Testis (tissue), 3 donors: ENCODE data around the gene GPC6. TPM values are rescaled to one million over a fixed set of nuclear protein-coding genes. Genes with fewer than 3 reads are reported as not detected.

Source experiments
- DNase-seq: peaks from one replicate; pipeline ENCODE4 v3.0.0-alpha.2; 2019
- H3K27ac ChIP-seq, 2 donors: fragments of 200-600 bp; sonication (generic); one replicate each; pipeline ENCODE4 v1.5.1; 2019
- H3K27me3 ChIP-seq: fragments of 200-600 bp; sonication (generic); one replicate; pipeline ENCODE4 v1.5.1; 2019
- H3K36me3 ChIP-seq: fragments of 200-600 bp; sonication (generic); one replicate; pipeline ENCODE4 v1.5.1; 2017; ENCODE audit warnings: low read depth; ENCODE audit errors: missing control alignments
- H3K4me1 ChIP-seq: fragments of 200-600 bp; sonication (generic); one replicate; pipeline ENCODE4 v1.5.1; 2019
- H3K4me3 ChIP-seq, 2 donors: fragments of 200-600 bp; sonication (generic); one replicate each; pipeline ENCODE4 v1.5.1; 2017 to 2019
- H3K9me3 ChIP-seq: fragments of 200-600 bp; sonication (generic); one replicate; pipeline ENCODE4 v1.5.1; 2017
- CTCF ChIP-seq, 3 experiments: fragments of 450-650 bp in 2 of 3; fragments of 200-600 bp in 1 of 3; sonication (generic) in 1 of 3; IDR thresholded peaks; one replicate each; pipeline ENCODE4 v1.5.1; 2016 to 2019; ENCODE audit warnings: antibody characterized with exemption in 3 of 3, mild to moderate bottlenecking in 2 of 3, moderate library complexity in 1 of 3
- POLR2A ChIP-seq: fragments of 450-650 bp; IDR thresholded peaks from one replicate; pipeline ENCODE4 v1.6.1; 2017; ENCODE audit warnings: antibody characterized with exemption, mild to moderate bottlenecking, moderate library complexity
- WGBS, 2 donors: methylation state at CpG; one replicate each; pipeline ENCODE4 v1.1.5; 2018; 5-methylcytosine and 5-hydroxymethylcytosine counted together
- intact Hi-C: fragments of 100-400 bp; cut with DNase I; formaldehyde crosslinking; loops from one replicate; pipeline ENCODE4 v1.15.1; 2023; ENCODE audit warnings: low total_unique reads
- polyA plus RNA-seq: library from polyadenylated mRNA; stranded (reverse); fragments of 350-450 nt; fragmentation: Illumina TruSeq; extraction: RNeasy Lipid Tissue Mini Kit (QIAGEN cat#74804); gene quantifications from one replicate; pipeline ENCODE4 v1.2.3, GENCODE V29; 2014; ENCODE audit warnings: low read depth, low replicate concordance; ENCODE audit not compliant: insufficient read depth
- total RNA-seq, 2 donors: library from RNA; depleted of rRNA; stranded (reverse); fragments of >200 nt; gene quantifications; one replicate each; pipeline ENCODE4 v1.2.3, GENCODE V29; 2016

Gene GPC6
- total and polyA plus RNA-seq, 3 donors from 2014 or later = 2.2 to 6.9 (median 4.3) TPM

- Histone ChIP-seq H3K4me1 (no peaks in the 10 kb centered on the region), H3K36me3 (no peaks in the 10 kb centered on the region), H3K27me3 (no peaks in the 10 kb centered on the region), H3K27ac (no peak overlapping the region), H3K9me3 (no peaks in the 10 kb centered on the region), H3K4me3 (no peak overlapping the region)
- TF ChIP-seq POLR2A (no peak), CTCF (IDR thresholded peaks at IDR 0.05) (no peak)
- intact Hi-C loops = no loop called here
- no peak for DNase-seq
Measured at GRCh38 chr13:94236872-94237271, 1010.3 kb downstream of the GPC6 start.

- H3K27ac ChIP-seq = no peak overlapping the region
Measured at GRCh38 chr13:94239135-94239534, 1012.5 kb downstream of the GPC6 start.

GRCh38 chr13:94242554-94242953, 1015.9 kb downstream of the GPC6 start:
- DNase-seq = no peak
- H3K4me3 ChIP-seq = no peak overlapping the region
- no peaks in the 10 kb centered on the region for H3K27me3 ChIP-seq
- no peaks in the 10 kb centered on the region for H3K9me3 ChIP-seq
- H3K36me3 ChIP-seq = no peaks in the 10 kb centered on the region
- H3K27ac ChIP-seq = no peak overlapping the region
- H3K4me1 ChIP-seq = no peaks in the 10 kb centered on the region
- intact Hi-C loops = no loop called here
- no peak for TF ChIP-seq CTCF (IDR thresholded peaks at IDR 0.05)
- TF ChIP-seq POLR2A = no peak

More at GRCh38 chr13:94239135-94239534, 1012.5 kb downstream of the GPC6 start:
- Histone ChIP-seq H3K27me3 (no peaks in the 10 kb centered on the region), H3K9me3 (no peaks in the 10 kb centered on the region), H3K36me3 (no peaks in the 10 kb centered on the region), H3K4me1 (no peaks in the 10 kb centered on the region), H3K4me3 (no peak overlapping the region)
- no peak for DNase-seq
- TF ChIP-seq POLR2A = no peak
- TF ChIP-seq CTCF (IDR thresholded peaks at IDR 0.05) = no peak
- WGBS, 2 donors = 67 to 68% methylated on average over 3 of the region's 3 CpGs
- intact Hi-C loops = no loop called here

GRCh38 chr13:94243551-94243950, 1016.9 kb downstream of the GPC6 start:
- no peaks in the 10 kb centered on the region for H3K27me3 ChIP-seq
- H3K4me1 ChIP-seq = no peaks in the 10 kb centered on the region
- TF ChIP-seq POLR2A (no peak), CTCF (IDR thresholded peaks at IDR 0.05) (no peak)
- no peak overlapping the region for H3K27ac ChIP-seq
- H3K4me3 ChIP-seq = no peak overlapping the region
- no peaks in the 10 kb centered on the region for H3K9me3 ChIP-seq
- DNase-seq = no peak
- H3K36me3 ChIP-seq = no peaks in the 10 kb centered on the region
- intact Hi-C loops = no loop called here

- H3K36me3 ChIP-seq = no peaks in the 10 kb centered on the region
- TF ChIP-seq POLR2A (no peak), CTCF (IDR thresholded peaks at IDR 0.05) (no peak)
- 70 to 82% methylated on average over 1 of the region's 1 CpG for WGBS, 2 donors
Measured at GRCh38 chr13:94246495-94246894, 1019.9 kb downstream of the GPC6 start.

More at GRCh38 chr13:94246495-94246894, 1019.9 kb downstream of the GPC6 start:
- Histone ChIP-seq H3K27me3 (no peaks in the 10 kb centered on the region), H3K27ac (no peak overlapping the region), H3K9me3 (no peaks in the 10 kb centered on the region), H3K4me1 (no peaks in the 10 kb centered on the region), H3K4me3 (no peak overlapping the region)
- no peak for DNase-seq
- intact Hi-C loops = no loop called here
